Endothelial cell of umbilical vein (primary cell): ENCODE measurements around the gene CFI.

Source experiments
- CTCF ChIP-seq, 2 donors: IDR thresholded peaks; 1 replicate in 1 of 2; 2 replicates in 1 of 2; pipeline ENCODE4 v1.5.1; 2011; ENCODE audit warnings: low read length in 2 of 2, mild to moderate bottlenecking in 2 of 2, moderate library complexity in 2 of 2, control low read depth in 1 of 2, inconsistent platforms in 1 of 2, low read depth in 1 of 2; ENCODE audit not compliant: insufficient read depth in 1 of 2; ENCODE audit errors: extremely low read depth in 1 of 2
- EZH2 ChIP-seq: IDR thresholded peaks from 2 replicates; pipeline ENCODE4 v1.6.1; 2012; ENCODE audit warnings: borderline replicate concordance, low read depth, mild to moderate bottlenecking, moderate library complexity, low read length, inconsistent platforms; ENCODE audit not compliant: severe bottlenecking
- MYC ChIP-seq: IDR thresholded peaks from one replicate; pipeline ENCODE4 v1.6.1; 2011; ENCODE audit warnings: mild to moderate bottlenecking, low read depth, low read length

DNA sequence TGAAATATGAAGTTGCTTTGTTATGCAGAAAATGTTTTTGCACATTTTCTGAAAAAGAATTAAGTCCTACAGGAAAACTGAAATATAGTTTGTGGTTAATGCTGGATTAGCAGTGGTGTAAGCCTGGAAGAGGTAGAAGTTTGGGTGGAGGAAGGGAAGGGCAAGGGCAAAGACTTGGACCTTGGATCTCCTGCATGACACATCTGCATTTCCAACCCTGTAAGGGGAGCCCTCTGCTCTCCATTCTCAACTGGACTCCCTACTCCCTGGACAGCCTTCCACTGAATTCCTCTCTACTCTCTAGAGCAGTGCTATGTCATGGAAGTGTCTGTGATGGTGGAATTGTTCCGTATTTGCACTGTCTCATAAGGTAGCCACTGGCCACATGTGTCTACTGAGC is 103.1 kb downstream of the CFI start:
- TF ChIP-seq MYC (no peak), EZH2 (no peak), CTCF (IDR thresholded peaks at IDR 0.05; ENCODE audit: extremely low read depth in 1 of 2, insufficient read depth in 1 of 2, low read depth in 1 of 2, low read length in 2 of 2) (no peak)
